ENCODE data around the gene DNAJB9. TPM values are rescaled to one million over a fixed set of nuclear protein-coding genes. Genes with fewer than 3 reads are reported as not detected.
"Not testable (repeated sequence)": the region's sequence is repeated elsewhere in the genome, so short reads cannot be mapped to it uniquely, and the experiment has no call there.

Gene DNAJB9
- total RNA-seq, 2 experiments from 2014 or later = 10.1 to 13.3 TPM

DNA sequence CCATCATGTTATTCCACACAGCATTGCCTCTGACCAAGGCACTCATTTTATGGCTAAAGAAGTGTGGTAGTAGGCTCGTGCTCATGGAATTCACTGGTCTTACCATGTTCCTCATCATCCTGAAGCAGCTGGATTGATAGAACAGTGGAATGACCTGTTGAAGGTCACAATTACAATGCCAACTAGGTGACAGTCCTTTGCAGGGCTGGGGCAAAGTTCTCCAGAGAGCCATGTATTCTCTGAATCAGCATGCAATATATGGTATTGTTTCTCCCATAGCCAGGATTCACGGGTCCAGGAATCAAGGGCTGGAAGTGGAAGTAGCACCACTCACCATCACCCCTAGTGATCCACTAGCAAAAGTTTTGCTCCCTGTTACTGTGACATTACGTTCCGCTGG is 31.0 kb upstream of the DNAJB9 start:
- H3K9me3 Mint-ChIP-seq; H3K36me3 Mint-ChIP-seq (ENCODE audit: low read depth); DNase-seq; CTCF ChIA-PET; H3K27ac Mint-ChIP-seq; POLR2A ChIA-PET; H3K27me3 Mint-ChIP-seq; H3K4me3 Mint-ChIP-seq; H3K4me1 Mint-ChIP-seq: not testable (repeated sequence)

GRCh38 chr7:108541478-108541877 is 28.2 kb upstream of the DNAJB9 start:
- CTCF ChIA-PET = no interaction called here
- Mint-ChIP-seq H3K9me3 (no peaks in the 10 kb centered on the region), H3K27ac (no peak overlapping the region), H3K4me1 (no peaks in the 10 kb centered on the region), H3K27me3 (no peaks in the 10 kb centered on the region), H3K36me3 (ENCODE audit: low read depth) (no peaks in the 10 kb centered on the region), H3K4me3 (no peak overlapping the region)
- POLR2A ChIA-PET = no interaction called here
- DNase-seq = no peak

GRCh38 chr7:108548141-108548896 is 21.4 kb upstream of the DNAJB9 start:
- CTCF ChIA-PET = interaction anchor here (1.1 to 1.4 kb wide), 3 partner anchors 11 to 17 kb away, joined by 3 to 4 read pairs (median 3); no protein-coding TSS in a partner anchor
- H3K27ac Mint-ChIP-seq; H3K27me3 Mint-ChIP-seq; POLR2A ChIA-PET; H3K4me1 Mint-ChIP-seq; DNase-seq; H3K36me3 Mint-ChIP-seq (ENCODE audit: low read depth); H3K9me3 Mint-ChIP-seq; H3K4me3 Mint-ChIP-seq: not testable (repeated sequence)

- H3K4me3 Mint-ChIP-seq, POLR2A ChIA-PET, H3K27me3 Mint-ChIP-seq, H3K27ac Mint-ChIP-seq, H3K4me1 Mint-ChIP-seq, DNase-seq, CTCF ChIA-PET: not testable (repeated sequence)
- H3K9me3 Mint-ChIP-seq = peaks cover 31% of the 10 kb centered on the region
- peaks cover 29% of the 10 kb centered on the region for H3K36me3 Mint-ChIP-seq (ENCODE audit: low read depth)
Observed at GRCh38 chr7:108556665-108557064, 13.0 kb upstream of the DNAJB9 start.

DNA sequence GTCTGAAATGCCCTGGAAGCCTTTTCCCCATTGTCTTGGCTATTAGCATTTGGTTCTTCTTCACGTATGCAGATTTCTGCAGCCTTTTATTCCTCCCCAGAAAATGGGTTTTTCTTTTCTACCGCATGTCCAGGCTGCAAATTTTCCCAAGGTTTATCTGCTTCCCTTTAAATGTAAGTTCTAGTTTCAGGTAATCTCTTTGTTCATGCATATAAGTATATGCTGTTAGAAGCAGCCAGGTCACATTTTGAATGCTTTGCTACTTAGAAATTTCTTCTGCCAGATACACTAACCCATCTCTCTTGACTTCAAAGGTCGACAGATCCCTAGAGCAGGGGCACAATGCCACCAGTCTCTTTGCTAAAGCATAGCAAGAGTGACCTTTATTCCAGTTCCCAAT is 12.5 kb upstream of the DNAJB9 start:
- no peak overlapping the region for H3K4me3 Mint-ChIP-seq
- CTCF ChIA-PET = no interaction called here
- POLR2A ChIA-PET = no interaction called here

DNA sequence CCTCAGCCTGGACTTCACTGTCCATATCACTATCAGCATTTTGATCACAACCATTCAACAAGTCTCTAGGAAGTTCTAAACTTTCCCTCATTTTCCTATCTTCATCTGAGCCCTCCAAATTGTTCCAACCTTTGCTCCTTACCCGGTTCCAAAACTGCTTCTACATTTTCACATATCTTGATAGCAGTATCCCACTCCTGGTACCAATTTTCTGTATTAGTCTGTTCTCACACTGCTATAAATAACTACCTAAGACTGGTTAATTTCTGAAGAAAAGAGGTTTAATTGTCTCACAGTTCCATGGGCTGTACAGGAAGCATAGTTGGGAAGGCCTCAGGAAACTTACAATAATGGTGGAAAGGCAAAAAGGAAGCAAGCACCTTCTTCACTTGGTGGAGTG is 12.1 kb upstream of the DNAJB9 start:
- Mint-ChIP-seq H3K4me3 (no peak overlapping the region), H3K4me1 (no peaks in the 10 kb centered on the region), H3K9me3 (peaks cover 31% of the 10 kb centered on the region), H3K27me3 (no peaks in the 10 kb centered on the region), H3K36me3 (ENCODE audit: low read depth) (peaks cover 33% of the 10 kb centered on the region), H3K27ac (no peak overlapping the region)
- no peak for DNase-seq
- CTCF ChIA-PET = no interaction called here
- POLR2A ChIA-PET = no interaction called here

More for the DNA sequence above, 12.5 kb upstream of the DNAJB9 start:
- H3K27ac Mint-ChIP-seq = no peak overlapping the region
- H3K27me3 Mint-ChIP-seq = no peaks in the 10 kb centered on the region
- H3K36me3 Mint-ChIP-seq (ENCODE audit: low read depth) = peaks cover 31% of the 10 kb centered on the region
- no peak for DNase-seq
- no peaks in the 10 kb centered on the region for H3K4me1 Mint-ChIP-seq
- peaks cover 31% of the 10 kb centered on the region for H3K9me3 Mint-ChIP-seq

- ChIA-PET CTCF (interaction anchor here (1.4 to 1.7 kb wide), 2 partner anchors 11 to 34 kb away, joined by 3 to 4 read pairs; no protein-coding TSS in a partner anchor), POLR2A (interaction anchor here (0.6 kb wide), 1 partner anchor 133 kb away, joined by 3 read pairs; no protein-coding TSS in a partner anchor)
- DNase-seq = no peak
- H3K9me3 Mint-ChIP-seq = peaks cover 33% of the 10 kb centered on the region
- H3K4me1 Mint-ChIP-seq = no peaks in the 10 kb centered on the region
- H3K27me3 Mint-ChIP-seq = no peaks in the 10 kb centered on the region
- H3K36me3 Mint-ChIP-seq (ENCODE audit: low read depth) = peaks cover 39% of the 10 kb centered on the region
- no peak overlapping the region for H3K27ac Mint-ChIP-seq
- no peak overlapping the region for H3K4me3 Mint-ChIP-seq
Observed at GRCh38 chr7:108559253-108559652, 10.4 kb upstream of the DNAJB9 start.

DNA sequence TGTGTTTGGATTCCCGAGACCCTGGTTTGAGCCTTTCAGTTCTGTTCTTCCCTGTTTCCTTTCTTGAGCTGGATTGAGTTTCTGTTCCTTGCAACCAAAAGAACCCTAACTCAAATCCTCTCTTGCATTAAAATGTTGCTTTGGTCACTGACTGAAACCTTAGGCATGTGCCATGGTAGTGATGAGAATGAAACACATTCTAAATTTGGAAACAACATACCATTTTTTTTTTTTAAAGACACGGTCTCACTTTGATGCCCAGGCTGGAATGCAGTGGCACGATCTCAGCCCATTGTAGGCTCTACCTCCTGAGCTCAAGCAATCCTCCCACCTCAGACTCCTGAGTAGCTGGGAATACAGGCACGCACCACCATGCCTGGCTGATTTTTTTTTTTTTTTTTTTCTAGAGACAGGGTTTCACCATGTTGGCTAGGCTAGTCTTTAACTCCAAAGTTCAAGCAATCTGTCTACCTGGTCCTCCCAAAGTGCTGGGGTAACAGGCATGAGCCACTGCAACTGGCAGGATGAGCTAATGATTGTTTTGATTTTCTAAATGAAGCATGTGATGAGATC is 8.5 kb upstream of the DNAJB9 start:
- POLR2A ChIA-PET = no interaction called here
- no peaks in the 10 kb centered on the region for H3K27me3 Mint-ChIP-seq
- CTCF ChIA-PET = interaction anchor here (1.0 kb wide), 1 partner anchor 9 kb away, joined by 3 read pairs; the partner anchor contains the start of gene DNAJB9
- DNase-seq = no peak
- H3K9me3 Mint-ChIP-seq = peaks cover 31% of the 10 kb centered on the region
- no peak overlapping the region for H3K4me3 Mint-ChIP-seq
- peaks cover 2% of the 10 kb centered on the region for H3K4me1 Mint-ChIP-seq
- H3K27ac Mint-ChIP-seq = no peak overlapping the region
- H3K36me3 Mint-ChIP-seq (ENCODE audit: low read depth) = peaks cover 50% of the 10 kb centered on the region

DNA sequence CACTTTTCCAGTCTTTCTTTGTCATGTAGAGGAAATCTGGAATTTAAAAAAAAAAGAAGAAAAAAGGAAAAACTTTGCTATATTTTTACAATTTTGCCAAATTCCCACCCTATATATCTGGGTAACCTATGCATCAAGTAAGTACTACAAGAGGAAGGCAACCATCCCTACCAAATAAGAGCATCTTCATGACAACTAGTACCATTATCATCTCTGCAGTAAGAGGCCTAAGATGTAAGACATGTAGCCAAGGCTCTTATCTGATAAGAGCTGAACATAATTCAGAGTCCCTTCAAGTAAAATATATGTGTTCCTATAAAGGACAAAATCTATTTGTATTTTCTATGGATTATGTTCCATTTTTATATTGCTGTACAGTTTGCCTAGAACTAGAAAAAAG is 3.7 kb upstream of the DNAJB9 start:
- H3K4me1 Mint-ChIP-seq = peaks cover 26% of the 10 kb centered on the region
- H3K27ac Mint-ChIP-seq = no peak overlapping the region
- DNase-seq = no peak
- POLR2A ChIA-PET = no interaction called here
- H3K4me3 Mint-ChIP-seq = no peak overlapping the region
- CTCF ChIA-PET = no interaction called here
- peaks cover 51% of the 10 kb centered on the region for H3K36me3 Mint-ChIP-seq (ENCODE audit: low read depth)
- no peaks in the 10 kb centered on the region for H3K27me3 Mint-ChIP-seq
- H3K9me3 Mint-ChIP-seq = peaks cover 6% of the 10 kb centered on the region

- ChIA-PET CTCF (interaction anchor here (1.3 kb wide), 1 partner anchor 43 kb away, joined by 3 read pairs; the partner anchor contains the start of gene PNPLA8), POLR2A (no interaction called here)
- peak overlapping the region; percentile 100 for H3K4me3 Mint-ChIP-seq
- no peaks in the 10 kb centered on the region for H3K27me3 Mint-ChIP-seq
- H3K27ac Mint-ChIP-seq = peak overlapping the region; percentile 100
- H3K36me3 Mint-ChIP-seq (ENCODE audit: low read depth) = peaks cover 54% of the 10 kb centered on the region
- DNase-seq = peak; percentile 68
- peaks cover 46% of the 10 kb centered on the region for H3K4me1 Mint-ChIP-seq
- peaks cover under 1% of the 10 kb centered on the region for H3K9me3 Mint-ChIP-seq
Observed at GRCh38 chr7:108568801-108569380, 783 bp upstream of the DNAJB9 start.

DNA sequence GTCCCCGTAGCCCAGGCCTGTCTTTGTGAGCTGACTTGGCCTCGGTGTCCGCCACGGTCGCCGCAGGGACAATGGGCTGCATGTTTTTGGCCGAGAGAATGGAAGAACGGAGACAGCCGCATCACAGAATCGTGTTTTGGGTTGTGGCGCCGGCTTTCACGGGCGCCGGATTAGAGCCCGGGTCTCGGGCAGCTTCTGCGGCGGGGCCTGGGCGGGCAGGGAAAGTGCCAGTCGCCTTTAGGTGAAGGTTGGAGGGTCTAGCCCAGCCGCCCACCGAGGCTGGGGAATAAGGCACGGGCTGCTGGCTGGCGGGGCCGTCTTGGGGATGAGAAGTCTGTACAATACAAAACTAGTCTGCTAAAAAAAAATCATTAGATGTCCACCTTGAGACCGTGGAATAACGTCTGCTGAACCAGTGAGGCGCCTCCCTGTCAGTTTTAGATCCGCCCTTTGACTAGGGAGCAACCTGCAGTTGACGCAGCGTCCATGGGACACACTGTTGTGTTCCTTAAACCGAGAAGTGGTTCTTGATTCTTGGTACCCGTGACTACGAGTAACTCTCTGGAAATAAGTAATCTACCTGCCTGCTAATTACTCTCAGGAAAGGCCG is 577 bp downstream of the DNAJB9 start:
- Mint-ChIP-seq H3K27me3 (no peaks in the 10 kb centered on the region), H3K4me1 (peaks cover 49% of the 10 kb centered on the region), H3K36me3 (ENCODE audit: low read depth) (peaks cover 53% of the 10 kb centered on the region)

DNA sequence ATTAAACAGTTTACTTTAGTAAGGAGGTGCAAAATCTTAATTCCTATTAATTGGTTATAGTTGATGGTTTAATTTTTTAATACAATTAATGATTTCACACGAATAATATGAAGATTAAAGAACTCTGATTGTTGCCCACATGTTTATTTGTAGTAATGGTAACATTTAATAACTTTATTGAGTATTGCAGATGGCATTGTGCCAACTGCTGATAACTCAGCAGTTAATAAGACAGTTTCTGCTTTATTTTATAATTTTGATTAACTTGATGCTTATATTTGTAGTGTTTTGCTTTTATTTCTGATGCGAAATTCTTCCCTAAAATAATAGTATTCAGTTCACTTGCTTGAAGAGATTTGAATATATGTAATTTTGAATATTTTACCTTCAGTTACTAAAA is 2.8 kb downstream of the DNAJB9 start:
- Mint-ChIP-seq H3K9me3 (no peaks in the 10 kb centered on the region), H3K4me3 (no peak overlapping the region), H3K27me3 (no peaks in the 10 kb centered on the region), H3K36me3 (ENCODE audit: low read depth) (peaks cover 57% of the 10 kb centered on the region), H3K4me1 (peaks cover 40% of the 10 kb centered on the region), H3K27ac (no peak overlapping the region)
- ChIA-PET POLR2A (no interaction called here), CTCF (interaction anchor here (1.5 kb wide), 1 partner anchor 15 kb away, joined by 3 read pairs; no protein-coding TSS in a partner anchor)
- no peak for DNase-seq

More for the DNA sequence above, 577 bp downstream of the DNAJB9 start:
- peak; percentile 53 for DNase-seq
- H3K27ac Mint-ChIP-seq = peak overlapping the region; percentile 100
- H3K9me3 Mint-ChIP-seq = no peaks in the 10 kb centered on the region
- peak overlapping the region; percentile 100 for H3K4me3 Mint-ChIP-seq
- POLR2A ChIA-PET = interaction anchor here (1.4 kb wide), 1 partner anchor 44 kb away, joined by 5 read pairs; the partner anchor contains the start of gene PNPLA8
- CTCF ChIA-PET = interaction anchor here (0.6 to 1.3 kb wide), 7 partner anchors 8 to 1386 kb away, joined by 3 to 4 read pairs (median 3); partner anchors contain the start of gene PNPLA8

GRCh38 chr7:108575156-108575555 is 5.5 kb downstream of the DNAJB9 start:
- no peak for DNase-seq
- ChIA-PET CTCF (no interaction called here), POLR2A (no interaction called here)
- Mint-ChIP-seq H3K27me3 (no peaks in the 10 kb centered on the region), H3K4me3 (no peak overlapping the region), H3K27ac (no peak overlapping the region), H3K4me1 (peaks cover 25% of the 10 kb centered on the region), H3K9me3 (peaks cover 7% of the 10 kb centered on the region), H3K36me3 (ENCODE audit: low read depth) (peaks cover 69% of the 10 kb centered on the region)

Data from activated CD4-positive, alpha-beta T cell treated with anti-CD3 and anti-CD28 coated beads, Interleukin-2, amount 10 ng/mL, durations not matched to agents 7 days and 5 days (primary cell).